ENCODE data around the gene KLHL17. TPM values are rescaled to one million over a fixed set of nuclear protein-coding genes. Genes with fewer than 3 reads are reported as not detected.
A peak's percentile ranks its signal among the peaks of the same experiment; 100 is the strongest.

Gene KLHL17
- total RNA-seq, 1 donor = 5.0 TPM

DNA sequence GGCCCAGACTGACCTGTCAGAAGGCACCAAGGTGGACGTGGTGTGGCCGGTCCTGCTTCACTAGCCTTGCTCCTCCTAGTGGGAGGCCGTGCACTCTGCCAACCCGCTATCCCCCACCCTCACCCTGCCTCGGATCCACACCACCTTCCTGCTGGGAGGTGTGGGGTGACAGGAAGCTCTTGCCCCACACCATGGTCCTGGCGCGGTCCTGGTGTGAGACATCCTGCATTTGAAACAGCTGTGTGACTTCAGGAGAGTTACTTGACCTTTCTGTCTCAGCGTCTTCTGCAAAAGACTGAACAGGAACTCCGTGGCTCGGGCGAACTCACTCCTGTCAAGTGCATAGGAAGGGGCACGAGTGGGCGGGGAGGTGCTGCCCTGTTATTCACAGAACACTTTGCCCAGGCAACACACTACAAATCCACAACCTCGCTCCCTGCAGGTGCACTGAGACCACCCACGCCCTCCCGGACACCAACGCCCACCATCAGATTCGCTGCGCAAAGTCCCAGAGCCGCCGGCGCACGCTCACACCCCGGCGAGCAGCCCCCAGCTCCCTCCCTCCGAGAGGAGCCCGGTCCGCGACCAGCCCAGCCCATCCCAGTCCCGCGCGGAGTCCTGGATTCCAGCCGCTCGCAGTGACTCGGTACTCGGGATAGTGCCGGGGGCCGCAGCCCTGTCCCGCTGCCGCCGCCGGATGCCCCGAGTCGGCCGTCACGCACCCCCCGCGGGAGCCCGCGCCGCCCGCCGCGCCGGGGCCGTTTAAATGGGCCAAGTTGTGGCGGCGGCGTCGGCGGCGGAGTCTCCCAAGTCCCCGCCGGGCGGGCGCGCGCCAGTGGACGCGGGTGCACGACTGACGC lies 37.0 kb upstream of the KLHL17 start, which contains the start of gene SAMD11:
Gene SAMD11, plus strand, starts transcription at position 793 of the 860 bp plus-strand sequence. CDS start 509 bp downstream, outside the sequence.
- peak; percentile 67 for DNase-seq (ENCODE audit: low read depth)
- TF ChIP-seq, protein P1, sequence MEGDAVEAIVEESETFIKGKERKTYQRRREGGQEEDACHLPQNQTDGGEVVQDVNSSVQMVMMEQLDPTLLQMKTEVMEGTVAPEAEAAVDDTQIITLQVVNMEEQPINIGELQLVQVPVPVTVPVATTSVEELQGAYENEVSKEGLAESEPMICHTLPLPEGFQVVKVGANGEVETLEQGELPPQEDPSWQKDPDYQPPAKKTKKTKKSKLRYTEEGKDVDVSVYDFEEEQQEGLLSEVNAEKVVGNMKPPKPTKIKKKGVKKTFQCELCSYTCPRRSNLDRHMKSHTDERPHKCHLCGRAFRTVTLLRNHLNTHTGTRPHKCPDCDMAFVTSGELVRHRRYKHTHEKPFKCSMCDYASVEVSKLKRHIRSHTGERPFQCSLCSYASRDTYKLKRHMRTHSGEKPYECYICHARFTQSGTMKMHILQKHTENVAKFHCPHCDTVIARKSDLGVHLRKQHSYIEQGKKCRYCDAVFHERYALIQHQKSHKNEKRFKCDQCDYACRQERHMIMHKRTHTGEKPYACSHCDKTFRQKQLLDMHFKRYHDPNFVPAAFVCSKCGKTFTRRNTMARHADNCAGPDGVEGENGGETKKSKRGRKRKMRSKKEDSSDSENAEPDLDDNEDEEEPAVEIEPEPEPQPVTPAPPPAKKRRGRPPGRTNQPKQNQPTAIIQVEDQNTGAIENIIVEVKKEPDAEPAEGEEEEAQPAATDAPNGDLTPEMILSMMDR (IDR thresholded peaks at IDR 0.05; ENCODE audit: insufficient read depth, low read length) = no peak
- H3K4me3 ChIP-seq (ENCODE audit: low read depth, low read length) = peak within 1 kb of the TSS; percentile 57

DNA sequence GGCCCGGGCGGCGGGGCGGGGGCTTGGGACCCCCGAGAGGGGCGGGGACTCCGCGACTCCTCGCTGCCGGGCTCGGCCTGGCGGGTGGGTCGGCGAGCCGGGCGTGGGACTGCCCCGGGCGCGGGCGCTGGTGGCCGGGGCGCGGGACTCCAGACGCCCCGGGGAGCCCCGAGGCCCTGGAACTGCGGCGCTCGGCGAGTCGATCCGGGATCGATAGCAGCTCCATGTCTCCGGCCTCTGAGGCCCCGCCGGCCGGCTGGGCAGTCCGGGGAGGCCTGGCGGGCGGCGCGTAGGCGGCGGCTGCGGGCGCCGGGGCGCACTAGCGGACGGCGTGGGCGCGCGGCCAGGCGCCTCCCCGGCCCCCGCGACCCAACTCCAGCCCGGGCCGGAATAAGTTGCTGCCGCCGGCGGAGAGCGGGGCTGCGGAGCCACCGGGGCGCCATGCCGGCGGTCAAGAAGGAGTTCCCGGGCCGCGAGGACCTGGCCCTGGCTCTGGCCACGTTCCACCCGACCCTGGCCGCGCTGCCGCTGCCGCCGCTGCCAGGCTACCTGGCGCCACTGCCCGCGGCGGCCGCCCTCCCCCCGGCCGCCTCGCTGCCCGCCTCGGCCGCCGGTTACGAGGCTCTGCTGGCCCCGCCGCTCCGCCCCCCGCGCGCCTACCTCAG lies 36.3 kb upstream of the KLHL17 start:
- TF ChIP-seq, protein P1 (IDR thresholded peaks at IDR 0.05; ENCODE audit: insufficient read depth, low read length) = no peak
- peak overlapping the region; percentile 57 for H3K4me3 ChIP-seq (ENCODE audit: low read depth, low read length)
- DNase-seq (ENCODE audit: low read depth) = no peak

DNA sequence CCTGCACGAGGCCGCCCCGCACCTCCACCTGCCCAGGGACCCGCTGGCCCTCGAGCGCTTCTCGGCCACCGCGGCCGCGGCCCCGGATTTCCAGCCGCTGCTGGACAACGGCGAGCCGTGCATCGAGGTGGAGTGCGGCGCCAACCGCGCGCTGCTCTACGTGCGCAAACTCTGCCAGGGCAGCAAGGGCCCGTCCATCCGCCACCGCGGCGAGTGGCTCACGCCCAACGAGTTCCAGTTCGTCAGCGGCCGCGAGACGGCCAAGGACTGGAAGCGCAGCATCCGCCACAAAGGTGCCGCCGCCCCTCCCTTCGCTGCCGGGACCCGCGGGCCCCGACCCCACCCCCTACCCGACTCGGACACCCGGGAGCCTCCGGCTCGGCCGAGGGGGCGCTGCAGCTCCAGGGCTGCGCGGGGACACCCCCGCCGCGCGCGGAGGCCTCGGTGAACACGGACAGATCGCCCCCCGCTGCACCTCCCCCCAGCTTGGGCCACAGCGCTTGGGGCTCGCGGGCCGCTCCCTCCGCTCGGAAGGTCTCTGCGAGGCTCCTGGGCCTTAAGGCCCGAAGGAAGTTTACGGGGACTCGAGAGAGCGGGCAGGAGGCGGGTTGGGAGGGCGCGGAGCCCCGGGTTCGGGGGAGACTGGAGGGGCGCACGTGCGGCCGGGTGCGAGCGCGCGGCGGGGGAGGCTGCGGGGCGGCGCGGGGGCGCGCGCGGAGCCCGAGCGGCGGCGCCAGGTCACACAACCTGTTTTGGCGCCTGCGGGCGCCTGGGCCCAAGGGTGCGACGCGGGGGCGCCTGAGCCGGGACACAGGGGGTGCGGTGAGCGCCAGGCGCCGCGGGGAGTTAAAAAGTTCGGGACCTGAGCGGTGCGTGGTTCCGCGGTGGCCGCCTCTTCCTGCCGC lies 35.5 kb upstream of the KLHL17 start:
- peak overlapping the region; percentile 57 for H3K4me3 ChIP-seq (ENCODE audit: low read depth, low read length)
- peak; percentile 33 for DNase-seq (ENCODE audit: low read depth)
- TF ChIP-seq, protein P1 (IDR thresholded peaks at IDR 0.05; ENCODE audit: insufficient read depth, low read length) = no peak

DNA sequence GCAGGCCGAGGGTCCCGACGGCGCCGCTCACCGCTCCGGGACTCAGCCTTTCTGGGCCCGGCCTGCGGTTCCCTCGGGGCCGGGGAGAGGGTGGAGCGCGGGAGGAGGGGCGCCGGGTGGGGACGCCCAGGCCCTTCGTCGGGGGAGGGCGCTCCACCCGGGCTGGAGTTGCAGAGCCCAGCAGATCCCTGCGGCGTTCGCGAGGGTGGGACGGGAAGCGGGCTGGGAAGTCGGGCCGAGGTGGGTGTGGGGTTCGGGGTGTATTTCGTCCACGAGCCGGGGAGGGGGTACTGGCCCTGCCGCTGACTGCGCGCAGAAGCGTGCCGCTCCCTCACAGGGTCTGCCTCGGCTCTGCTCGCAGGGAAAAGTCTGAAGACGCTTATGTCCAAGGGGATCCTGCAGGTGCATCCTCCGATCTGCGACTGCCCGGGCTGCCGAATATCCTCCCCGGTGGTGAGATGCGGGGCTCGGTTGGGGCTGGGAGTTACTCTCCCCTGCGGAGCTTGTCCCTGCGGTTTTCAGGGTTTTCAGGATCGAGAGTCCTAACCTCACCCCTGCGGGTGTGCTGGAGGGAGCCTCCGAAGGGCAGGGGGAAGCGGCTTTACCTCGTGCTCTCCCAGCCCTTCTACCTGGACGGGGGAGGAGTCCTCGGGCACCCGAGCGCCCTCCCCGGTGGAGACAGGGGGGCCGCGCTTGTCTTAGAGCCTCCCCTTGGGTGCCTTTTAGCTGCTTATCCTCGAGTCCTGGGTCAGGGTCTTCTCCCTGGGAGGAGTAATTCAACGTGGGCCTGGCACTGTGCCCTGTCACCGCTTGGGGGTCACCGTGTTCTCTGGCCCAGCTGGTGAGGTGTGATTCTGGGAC lies 34.6 kb upstream of the KLHL17 start:
- peak overlapping the region; percentile 45 for H3K4me3 ChIP-seq (ENCODE audit: low read depth, low read length)

DNA sequence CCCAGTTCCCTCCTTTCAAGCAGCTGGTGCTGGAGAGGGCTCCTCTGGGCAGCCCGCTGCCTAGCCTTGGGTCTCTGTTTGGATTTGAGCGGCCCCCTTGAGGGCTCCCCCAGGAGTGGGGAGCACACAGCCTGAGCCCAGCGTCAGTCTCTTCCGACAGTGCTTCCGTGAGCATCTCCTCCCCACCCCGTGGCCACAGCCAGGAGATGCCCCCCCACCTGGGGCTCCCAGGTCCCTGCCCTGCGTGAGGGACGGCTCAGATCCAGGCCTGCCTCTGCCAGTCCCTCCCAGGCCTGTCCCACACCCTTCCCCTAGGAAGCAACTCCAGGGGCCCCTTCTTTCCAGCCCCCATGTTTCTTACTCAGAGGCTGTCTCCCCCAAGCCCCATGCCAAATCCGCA lies 33.1 kb upstream of the KLHL17 start:
- TF ChIP-seq, protein P1 (IDR thresholded peaks at IDR 0.05; ENCODE audit: insufficient read depth, low read length) = no peak
- H3K4me3 ChIP-seq (ENCODE audit: low read depth, low read length) = no peak overlapping the region
- no peak for DNase-seq (ENCODE audit: low read depth)

More for the DNA sequence above, 34.6 kb upstream of the KLHL17 start:
- DNase-seq (ENCODE audit: low read depth) = peak; percentile 26
- TF ChIP-seq, protein P1 (IDR thresholded peaks at IDR 0.05; ENCODE audit: insufficient read depth, low read length) = no peak

Data from fibroblast of the aortic adventitia (primary cell).